Trophoblast cell (in vitro differentiated cells and primary cell): ENCODE data around the gene CACNA2D3.

Source experiments
- DNase-seq, 2 donors: peaks; one replicate each; pipeline ENCODE4 v3.0.0-alpha.2; 2016
- H2AFZ ChIP-seq: 2 replicates; pipeline ENCODE4 v1.6.1; 2013; ENCODE audit warnings: low read length, moderate library complexity, mild to moderate bottlenecking; ENCODE audit not compliant: insufficient read depth, poor library complexity
- H2AK5ac ChIP-seq: 2 replicates; pipeline ENCODE4 v1.6.1; 2013; ENCODE audit warnings: mild to moderate bottlenecking, low read length
- H2BK120ac ChIP-seq: 2 replicates; pipeline ENCODE4 v1.6.1; 2013; ENCODE audit warnings: low read length, mild to moderate bottlenecking, moderate library complexity; ENCODE audit not compliant: insufficient read depth, poor library complexity
- H2BK12ac ChIP-seq: 2 replicates; pipeline ENCODE4 v1.6.1; 2013; ENCODE audit warnings: mild to moderate bottlenecking, low read length, moderate library complexity
- H2BK5ac ChIP-seq: 2 replicates; pipeline ENCODE4 v1.6.1; 2013; ENCODE audit warnings: low read length, low read depth, moderate library complexity, mild to moderate bottlenecking; ENCODE audit not compliant: poor library complexity
- H3K14ac ChIP-seq: 2 replicates; pipeline ENCODE4 v1.6.1; 2013; ENCODE audit warnings: mild to moderate bottlenecking, low read length
- H3K18ac ChIP-seq: 2 replicates; pipeline ENCODE4 v1.6.1; 2013; ENCODE audit warnings: mild to moderate bottlenecking, low read length
- H3K23ac ChIP-seq: 2 replicates; pipeline ENCODE4 v1.6.1; 2013; ENCODE audit warnings: low read length
- H3K27ac ChIP-seq: 2 replicates; pipeline ENCODE4 v1.5.1; 2013; ENCODE audit warnings: low read depth, mild to moderate bottlenecking, inconsistent platforms, low read length, moderate library complexity
- H3K27me3 ChIP-seq: 2 replicates; pipeline ENCODE4 v1.6.1; 2013; ENCODE audit warnings: inconsistent platforms, mild to moderate bottlenecking, low read length, moderate library complexity; ENCODE audit not compliant: insufficient read depth
- H3K36me3 ChIP-seq, 2 experiments: 1 replicate in 1 of 2; 2 replicates in 1 of 2; pipeline ENCODE4 v1.6.1; 2013; ENCODE audit warnings: low read length in 2 of 2, mild to moderate bottlenecking in 2 of 2, moderate library complexity in 1 of 2; ENCODE audit not compliant: insufficient read depth in 2 of 2, control insufficient read depth in 1 of 2
- H3K4ac ChIP-seq: 2 replicates; pipeline ENCODE4 v1.6.1; 2013; ENCODE audit warnings: low read depth, mild to moderate bottlenecking, low read length, moderate library complexity
- H3K4me1 ChIP-seq, 2 experiments: 1 replicate in 1 of 2; 2 replicates in 1 of 2; pipeline ENCODE4 v1.6.1; 2013; ENCODE audit warnings: low read length in 2 of 2, mild to moderate bottlenecking in 2 of 2, moderate library complexity in 1 of 2; ENCODE audit not compliant: insufficient read depth in 2 of 2, control insufficient read depth in 1 of 2
- H3K4me2 ChIP-seq: 2 replicates; pipeline ENCODE4 v1.6.1; 2013; ENCODE audit warnings: inconsistent platforms, mild to moderate bottlenecking, low read length, moderate library complexity
- H3K4me3 ChIP-seq: 2 replicates; pipeline ENCODE4 v1.5.1; 2013; ENCODE audit warnings: mild to moderate bottlenecking, low read depth, low read length, inconsistent platforms
- H3K79me1 ChIP-seq: one replicate; pipeline ENCODE4 v1.6.1; 2013; ENCODE audit warnings: low read length
- H3K79me2 ChIP-seq: 2 replicates; pipeline ENCODE4 v1.6.1; 2013; ENCODE audit warnings: low read length, mild to moderate bottlenecking; ENCODE audit not compliant: control insufficient read depth, insufficient read depth, poor library complexity
- H3K9ac ChIP-seq: 2 replicates; pipeline ENCODE4 v1.6.1; 2013; ENCODE audit warnings: mild to moderate bottlenecking, low read length
- H3K9me3 ChIP-seq: 2 replicates; pipeline ENCODE4 v1.6.1; 2013; ENCODE audit warnings: low read depth, mild to moderate bottlenecking, control low read depth, inconsistent platforms, low read length; ENCODE audit not compliant: insufficient read depth
- H4K12ac ChIP-seq: 2 replicates; pipeline ENCODE4 v1.6.1; 2013; ENCODE audit warnings: low read depth, mild to moderate bottlenecking, low read length, moderate library complexity
- H4K8ac ChIP-seq: 2 replicates; pipeline ENCODE4 v1.6.1; 2013; ENCODE audit warnings: low read depth, mild to moderate bottlenecking, low read length, moderate library complexity
- H4K91ac ChIP-seq: one replicate; pipeline ENCODE4 v1.6.1; 2013; ENCODE audit warnings: low read depth, mild to moderate bottlenecking, low read length, moderate library complexity
- WGBS: extraction: QIAGEN DNeasy Blood & Tissue Kit; methylation state at CpG from one replicate; pipeline ENCODE4 v1.1.7; 2013; ENCODE audit warnings: missing lambda C conversion rate; ENCODE audit not compliant: insufficient read length, insufficient coverage; ENCODE audit errors: extremely low coverage; 5-methylcytosine and 5-hydroxymethylcytosine counted together

The CACNA2D3 gene

GRCh38 chr3:54935869-54936268, 813.5 kb downstream of the CACNA2D3 start:
- Histone ChIP-seq H2AFZ (no peak overlapping the region), H2BK12ac (no peak overlapping the region), H2BK120ac (no peak overlapping the region), H3K79me2 (no peaks in the 10 kb centered on the region), H2BK5ac (no peak overlapping the region), H3K4me2 (no peak overlapping the region), H3K14ac (no peak overlapping the region), H2AK5ac (no peak overlapping the region), H4K91ac (no peak overlapping the region), H3K4me3 (no peak overlapping the region), H3K79me1 (peaks cover 2% of the 10 kb centered on the region), H3K27me3 (no peaks in the 10 kb centered on the region), H4K8ac (no peak overlapping the region), H3K27ac (no peak overlapping the region), H3K4ac (no peak overlapping the region), H3K36me3 (no peaks in the 10 kb centered on the region), H3K18ac (no peak overlapping the region), H3K23ac (no peak overlapping the region), H3K4me1 (peaks cover 8% of the 10 kb centered on the region in 2 experiments), H3K9me3 (no peaks in the 10 kb centered on the region), H4K12ac (no peak overlapping the region), H3K9ac (no peak overlapping the region)
- no peak for DNase-seq
- WGBS = no CpG with 5 or more reads among the region's 3 CpGs

GRCh38 chr3:54936561-54936960, 814.2 kb downstream of the CACNA2D3 start:
- H3K27ac ChIP-seq = no peak overlapping the region
- no peak overlapping the region for H2BK120ac ChIP-seq
- no peaks in the 10 kb centered on the region for H3K27me3 ChIP-seq
- peaks cover 2% of the 10 kb centered on the region for H3K79me1 ChIP-seq
- no peak overlapping the region for H3K4me2 ChIP-seq
- H3K14ac ChIP-seq = no peak overlapping the region
- WGBS = no CpG with 5 or more reads among the region's 5 CpGs
- no peak overlapping the region for H2BK12ac ChIP-seq
- no peak overlapping the region for H4K91ac ChIP-seq
- no peak overlapping the region for H3K9ac ChIP-seq
- no peak overlapping the region for H2AFZ ChIP-seq
- no peak overlapping the region for H2AK5ac ChIP-seq
- H3K36me3 ChIP-seq = no peaks in the 10 kb centered on the region
- DNase-seq = no peak
- no peak overlapping the region for H3K23ac ChIP-seq
- no peak overlapping the region for H3K4me3 ChIP-seq
- no peak overlapping the region for H2BK5ac ChIP-seq
- H4K8ac ChIP-seq = no peak overlapping the region
- no peaks in the 10 kb centered on the region for H3K79me2 ChIP-seq
- no peak overlapping the region for H3K4ac ChIP-seq
- peaks cover 8% of the 10 kb centered on the region in 2 experiments for H3K4me1 ChIP-seq
- H3K9me3 ChIP-seq = no peaks in the 10 kb centered on the region
- H3K18ac ChIP-seq = no peak overlapping the region
- no peak overlapping the region for H4K12ac ChIP-seq

GRCh38 chr3:54939557-54940300, 817.4 kb downstream of the CACNA2D3 start:
- H2BK120ac ChIP-seq = no peak overlapping the region
- no peak overlapping the region for H4K12ac ChIP-seq
- H3K27me3 ChIP-seq = no peaks in the 10 kb centered on the region
- H4K8ac ChIP-seq = peak overlapping the region; percentile 48
- no peak overlapping the region for H3K4me3 ChIP-seq
- no peak overlapping the region for H2BK5ac ChIP-seq
- H3K14ac ChIP-seq = peak overlapping the region; percentile 2
- H3K9me3 ChIP-seq = no peaks in the 10 kb centered on the region
- peak overlapping the region; percentile 9 for H3K4ac ChIP-seq
- peak overlapping the region; percentile 29 for H3K18ac ChIP-seq
- H3K4me2 ChIP-seq = no peak overlapping the region
- no CpG with 5 or more reads among the region's 6 CpGs for WGBS
- H3K79me1 ChIP-seq = peaks cover 2% of the 10 kb centered on the region
- H3K27ac ChIP-seq = peak overlapping the region; percentile 4
- H2AFZ ChIP-seq = no peak overlapping the region
- H3K9ac ChIP-seq = no peak overlapping the region
- peak overlapping the region; percentile 11 for H4K91ac ChIP-seq
- peaks cover 8% of the 10 kb centered on the region in 2 experiments for H3K4me1 ChIP-seq
- H3K79me2 ChIP-seq = no peaks in the 10 kb centered on the region
- no peaks in the 10 kb centered on the region for H3K36me3 ChIP-seq
- no peak overlapping the region for H2BK12ac ChIP-seq
- no peak overlapping the region for H3K23ac ChIP-seq
- DNase-seq = peak; percentile 35 to 55
- H2AK5ac ChIP-seq = no peak overlapping the region

- Histone ChIP-seq H3K18ac (no peak overlapping the region), H3K27ac (no peak overlapping the region), H3K36me3 (no peaks in the 10 kb centered on the region), H2AFZ (no peak overlapping the region), H2AK5ac (no peak overlapping the region), H4K8ac (no peak overlapping the region), H3K9ac (no peak overlapping the region), H2BK120ac (no peak overlapping the region), H4K12ac (no peak overlapping the region), H3K14ac (no peak overlapping the region), H2BK12ac (no peak overlapping the region), H3K79me2 (no peaks in the 10 kb centered on the region), H3K4me3 (no peak overlapping the region), H3K4me2 (no peak overlapping the region), H3K79me1 (peaks cover 2% of the 10 kb centered on the region), H4K91ac (no peak overlapping the region), H3K4ac (no peak overlapping the region), H3K23ac (no peak overlapping the region), H3K27me3 (no peaks in the 10 kb centered on the region), H2BK5ac (no peak overlapping the region), H3K4me1 (peaks cover 13 to 16% of the 10 kb centered on the region in 2 experiments), H3K9me3 (no peaks in the 10 kb centered on the region)
- WGBS = no CpG with 5 or more reads among the region's 2 CpGs
- DNase-seq = no peak
Measured at GRCh38 chr3:54940971-54941370, 818.6 kb downstream of the CACNA2D3 start.
